Thoracic aorta (tissue), 2 donors: ENCODE data around the gene HLA-A. TPM values are rescaled to one million over a fixed set of nuclear protein-coding genes. Genes with fewer than 3 reads are reported as not detected.

Experiments used
- ATAC-seq: fragments of 150-250 bp; one replicate; pipeline ENCODE4 v1.8.0; 2017; ENCODE audit warnings: low read depth; ENCODE audit not compliant: insufficient number of reproducible peaks, low FRiP score
- DNase-seq: peaks from one replicate; pipeline ENCODE4 v3.0.0-alpha.2; 2020; ENCODE audit warnings: low spot score
- H3K27ac ChIP-seq, 2 donors: fragments of 200-600 bp; sonication (generic); 1 replicate in 1 of 2; 2 replicates in 1 of 2; pipeline ENCODE4 v1.5.1; 2016; ENCODE audit warnings: mild to moderate bottlenecking in 2 of 2, moderate library complexity in 2 of 2
- H3K27me3 ChIP-seq: fragments of 200-600 bp; sonication (generic); replicated peaks from 2 replicates; pipeline ENCODE4 v1.6.0; 2016; ENCODE audit warnings: mild to moderate bottlenecking; ENCODE audit not compliant: insufficient read depth
- H3K36me3 ChIP-seq: fragments of 200-600 bp; sonication (generic); one replicate; pipeline ENCODE4 v1.5.1; 2016
- H3K4me1 ChIP-seq, 2 donors: fragments of 200-600 bp; sonication (generic); 1 replicate in 1 of 2; 2 replicates in 1 of 2; pipeline versions ENCODE4 v1.5.1 to v1.6.0; 2016; ENCODE audit warnings: low read depth in 2 of 2, mild to moderate bottlenecking in 1 of 2; ENCODE audit not compliant: control insufficient read depth in 1 of 2
- H3K4me3 ChIP-seq: fragments of 200-600 bp; sonication (generic); 2 replicates; pipeline ENCODE4 v1.5.1; 2016; ENCODE audit warnings: mild to moderate bottlenecking
- H3K9me3 ChIP-seq: fragments of 200-600 bp; sonication (generic); 2 replicates; pipeline ENCODE4 v1.5.1; 2016
- CTCF ChIP-seq: fragments of 200-600 bp; sonication (generic); IDR thresholded peaks from one replicate; pipeline ENCODE4 v1.5.1; 2019; ENCODE audit warnings: antibody characterized with exemption
- total RNA-seq, 2 donors: library from RNA; depleted of rRNA; stranded (reverse); fragments of >200 nt; gene quantifications; one replicate each; pipeline versions ENCODE4 v1.1.0 to v1.2.3, GENCODE V29; 2016

The HLA-A gene
- total RNA-seq, 2 donors from 2014 or later = 525 to 870 TPM

DNA sequence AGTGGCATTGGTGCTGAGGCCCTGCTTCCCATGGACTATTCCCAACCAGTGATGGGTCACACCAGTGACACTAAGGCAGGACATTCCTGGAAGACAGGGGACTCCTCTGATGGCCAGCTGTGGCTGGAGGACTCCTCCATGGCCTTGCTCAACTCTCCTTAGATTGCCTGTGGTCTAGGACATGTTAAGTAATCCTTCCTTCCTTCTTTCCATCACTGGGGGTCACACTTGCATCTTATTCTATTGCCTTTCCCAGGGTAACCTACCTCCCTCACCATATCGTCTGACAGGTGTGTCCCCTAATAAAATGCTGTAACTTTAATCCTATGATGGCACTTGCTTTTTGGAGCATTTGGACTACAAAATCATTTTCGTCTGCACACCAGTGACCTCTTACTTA lies 24.5 kb upstream of the HLA-A start:
- H3K27me3 ChIP-seq = no peaks in the 10 kb centered on the region
- no peak overlapping the region for H3K27ac ChIP-seq
- H3K4me1 ChIP-seq = no peaks in the 10 kb centered on the region
- no peak overlapping the region for H3K4me3 ChIP-seq
- DNase-seq (no peak), ATAC-seq (no peak)
- H3K36me3 ChIP-seq = no peaks in the 10 kb centered on the region
- no peaks in the 10 kb centered on the region for H3K9me3 ChIP-seq
- no peak for TF ChIP-seq CTCF

DNA sequence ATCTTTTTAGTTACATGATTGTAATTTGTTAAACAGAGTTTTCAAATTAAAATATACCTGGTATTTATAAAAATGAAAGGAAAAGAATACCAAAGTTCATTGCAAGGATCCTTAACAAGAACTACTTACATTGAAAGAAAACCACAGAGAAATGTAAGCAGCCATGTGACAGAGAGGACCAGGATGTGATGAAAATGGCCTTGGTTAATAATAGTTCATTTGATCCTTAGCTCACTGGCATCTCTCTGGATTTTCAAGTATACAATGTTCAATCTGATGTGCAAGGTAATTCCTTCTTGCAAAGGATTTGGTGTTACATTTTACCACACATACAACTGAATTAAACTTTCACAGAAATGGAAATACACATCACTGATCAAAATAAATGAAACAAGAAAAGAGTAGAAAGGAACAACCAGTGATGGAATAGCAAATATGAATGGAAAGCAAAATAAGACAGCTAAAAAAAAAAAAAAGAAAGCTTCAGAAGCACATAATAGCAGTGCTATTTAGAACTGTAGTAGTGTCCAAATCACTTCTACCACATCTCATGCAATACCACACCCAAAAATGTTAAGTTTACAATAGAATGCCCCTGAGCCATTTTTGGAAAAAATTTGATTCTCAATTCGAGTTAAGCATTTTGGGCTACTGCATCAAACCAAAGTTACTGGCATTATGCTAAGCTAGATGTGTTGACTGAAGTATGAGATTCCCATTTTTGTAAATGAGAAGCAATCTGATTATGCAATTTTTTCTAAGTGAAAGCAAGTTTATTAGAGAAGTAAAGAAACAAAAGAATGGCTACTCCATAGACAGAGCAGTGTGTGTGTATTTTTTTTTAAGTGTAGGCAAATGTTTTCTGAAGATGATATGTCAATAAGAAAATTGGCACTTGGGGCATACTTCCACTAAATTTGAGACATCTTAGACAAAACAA lies 22.6 kb upstream of the HLA-A start:
- Histone ChIP-seq H3K36me3 (no peaks in the 10 kb centered on the region), H3K9me3 (no peaks in the 10 kb centered on the region), H3K4me3 (no peak overlapping the region), H3K27ac (no peak overlapping the region), H3K4me1 (no peaks in the 10 kb centered on the region), H3K27me3 (no peaks in the 10 kb centered on the region)
- no peak for TF ChIP-seq CTCF
- ATAC-seq (no peak), DNase-seq (no peak)

DNA sequence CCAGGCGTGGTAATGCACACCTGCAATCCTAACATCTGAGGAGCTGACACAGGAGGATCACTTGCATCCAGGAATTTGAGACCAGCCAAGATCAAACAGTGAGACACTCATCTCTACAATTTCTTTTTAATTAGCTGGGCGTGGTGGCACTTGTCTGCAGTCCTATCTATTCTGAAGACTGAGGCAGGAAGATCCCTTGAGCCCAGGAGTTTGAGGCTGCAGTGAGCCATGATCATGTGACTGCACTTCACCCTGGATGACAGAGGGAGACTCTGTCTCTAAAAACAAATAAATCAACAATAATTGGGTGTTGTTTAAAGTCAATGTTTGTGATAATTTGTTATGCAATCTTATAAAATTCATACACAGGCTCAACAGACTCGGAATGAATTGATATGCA lies 18.0 kb upstream of the HLA-A start:
- no peak for ATAC-seq
- no peaks in the 10 kb centered on the region for H3K27me3 ChIP-seq

DNA sequence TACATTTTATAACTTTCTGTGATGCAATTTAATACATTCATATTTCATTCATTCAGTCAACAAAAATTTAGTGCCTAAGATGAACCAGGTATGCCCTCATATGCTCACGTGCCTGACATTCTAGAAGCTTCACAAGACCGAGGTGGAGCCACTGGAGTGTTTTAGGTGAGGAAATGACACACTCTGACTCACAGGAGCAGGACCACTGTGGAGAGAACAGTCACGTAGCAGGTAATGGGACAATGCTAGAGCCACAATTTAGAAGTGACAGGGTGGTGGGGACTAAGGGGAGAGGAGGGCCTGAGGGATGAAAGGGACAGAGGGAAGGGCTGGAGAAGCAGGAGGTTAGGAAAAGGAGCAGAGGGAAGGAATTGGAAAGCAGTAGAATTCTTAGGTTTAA lies 17.6 kb upstream of the HLA-A start:
- ATAC-seq (no peak), DNase-seq (no peak)
- H3K4me3 ChIP-seq = no peak overlapping the region
- H3K27ac ChIP-seq = no peak overlapping the region
- H3K9me3 ChIP-seq = no peaks in the 10 kb centered on the region
- H3K4me1 ChIP-seq = peaks cover 0 to 3% of the 10 kb centered on the region in 2 donors
- no peaks in the 10 kb centered on the region for H3K36me3 ChIP-seq
- TF ChIP-seq CTCF = no peak
- no peaks in the 10 kb centered on the region for H3K27me3 ChIP-seq

More for the DNA sequence above, 18.0 kb upstream of the HLA-A start:
- TF ChIP-seq CTCF = no peak
- H3K36me3 ChIP-seq = no peaks in the 10 kb centered on the region
- peaks cover 0 to 3% of the 10 kb centered on the region in 2 donors for H3K4me1 ChIP-seq
- H3K27ac ChIP-seq = no peak overlapping the region
- DNase-seq = no peak
- H3K4me3 ChIP-seq = no peak overlapping the region
- H3K9me3 ChIP-seq = no peaks in the 10 kb centered on the region

GRCh38 chr6:29925321-29925720 lies 17.0 kb upstream of the HLA-A start:
- Histone ChIP-seq H3K27me3 (no peaks in the 10 kb centered on the region), H3K27ac (no peak overlapping the region), H3K4me1 (peaks cover 0 to 3% of the 10 kb centered on the region in 2 donors), H3K9me3 (no peaks in the 10 kb centered on the region), H3K36me3 (no peaks in the 10 kb centered on the region), H3K4me3 (no peak overlapping the region)
- TF ChIP-seq CTCF = no peak
- no peak for DNase-seq
- ATAC-seq = no peak
